Suppressor macrophage treated with lipopolysaccharide for 1 hour (primary cell): ENCODE results near the gene GIMAP1.

ENCODE experiments used
- DNase-seq, 3 donors: peaks; one replicate each; pipeline ENCODE4 v3.0.0-alpha.2; 2020 to 2022

Gene GIMAP1

GRCh38 chr7:150723467-150723866, 7.1 kb downstream of the GIMAP1 start:
- DNase-seq, result no peak

GRCh38 chr7:150727381-150727780, 11.0 kb downstream of the GIMAP1 start:
- no peak for DNase-seq

- no peak for DNase-seq
Observed at GRCh38 chr7:150728011-150728410, 11.6 kb downstream of the GIMAP1 start.

DNA sequence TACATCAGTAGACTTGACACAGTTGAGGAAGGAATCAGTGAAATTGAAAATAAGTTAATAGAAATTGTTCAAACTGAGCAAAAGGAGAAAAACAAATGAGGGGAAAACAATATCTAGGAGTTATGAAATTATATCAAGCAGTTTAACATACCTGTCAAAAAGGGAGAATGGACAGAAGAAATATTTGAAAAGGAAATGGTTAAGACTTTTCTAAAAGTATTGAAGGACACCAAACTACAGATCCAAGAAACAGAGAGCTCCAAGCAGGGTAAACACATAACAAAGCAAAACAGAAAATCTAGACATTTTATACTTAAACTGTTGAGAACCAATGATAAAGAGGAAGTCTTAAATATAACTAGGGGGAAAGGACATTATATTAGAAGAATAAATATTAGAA, 12.2 kb downstream of the GIMAP1 start:
- no peak for DNase-seq

GRCh38 chr7:150731916-150732315, 15.5 kb downstream of the GIMAP1 start:
- no peak for DNase-seq

DNA sequence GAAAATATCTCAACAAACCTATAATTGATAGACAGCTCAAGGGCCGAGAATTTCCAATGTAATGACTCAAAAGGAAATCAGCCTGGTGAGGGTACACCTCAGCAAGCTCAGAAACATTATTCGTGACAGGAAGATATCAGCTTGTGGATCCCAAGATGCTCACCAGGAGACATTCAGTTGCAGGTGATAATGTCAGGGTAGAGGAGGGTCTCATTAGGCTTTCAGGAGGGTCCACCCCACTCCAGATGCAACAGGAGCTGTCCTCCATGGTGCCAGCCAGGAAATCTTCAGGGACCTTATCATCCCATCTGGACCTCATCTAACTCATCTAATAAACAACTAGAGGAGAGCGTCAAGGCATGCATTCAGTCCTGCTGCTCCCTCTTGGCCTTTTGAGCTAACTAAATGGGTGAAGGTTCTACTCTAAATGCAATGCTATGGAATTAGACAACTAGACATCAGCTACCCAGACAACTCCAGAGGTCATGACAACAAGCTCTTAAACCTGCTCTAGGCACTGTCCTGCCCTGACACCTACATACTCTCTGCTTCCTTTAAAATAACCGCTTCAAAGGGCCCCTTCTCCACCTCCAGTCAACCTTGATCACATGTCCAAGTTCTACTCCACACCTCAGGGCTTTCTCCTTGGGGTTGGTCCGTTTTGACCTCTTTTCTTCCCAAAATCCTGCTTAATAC, 16.5 kb downstream of the GIMAP1 start:
- no peak for DNase-seq

- DNase-seq, result no peak
Observed at GRCh38 chr7:150733482-150734095, 17.2 kb downstream of the GIMAP1 start.

DNA sequence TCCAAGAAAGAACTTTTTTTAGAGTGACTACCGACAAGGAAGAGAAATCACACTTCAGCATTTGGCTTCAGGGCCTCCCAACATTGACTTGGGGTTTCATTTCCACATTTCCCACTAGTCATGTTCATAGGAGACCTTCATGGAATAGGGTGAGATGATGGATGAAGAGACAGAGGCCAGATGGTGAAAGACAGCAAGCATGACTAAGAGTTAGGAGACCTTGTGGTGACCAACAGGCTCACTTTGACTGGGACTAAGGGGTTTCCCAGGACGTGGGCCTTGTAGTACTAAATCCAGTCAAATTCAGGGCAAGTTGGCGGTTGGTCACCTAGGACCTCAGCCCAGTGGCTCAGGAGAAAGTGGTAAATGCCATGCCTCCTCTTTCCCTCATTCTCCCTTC, 17.8 kb downstream of the GIMAP1 start:
- DNase-seq, result peak; percentile 76 to 86 (median 81)

- no peak for DNase-seq
Observed at GRCh38 chr7:150735596-150736358, 19.4 kb downstream of the GIMAP1 start.

GRCh38 chr7:150736864-150737263, 20.5 kb downstream of the GIMAP1 start:
- DNase-seq, result no peak

GRCh38 chr7:150737265-150738055, 21.0 kb downstream of the GIMAP1 start, which contains the start of gene GIMAP5:
Gene GIMAP5, plus strand, starts transcription at chr7:150737418. Its CDS starts 3,467 bp downstream, at chr7:150740885.
- DNase-seq, result peak; percentile 54 to 55 (median 54)

DNA sequence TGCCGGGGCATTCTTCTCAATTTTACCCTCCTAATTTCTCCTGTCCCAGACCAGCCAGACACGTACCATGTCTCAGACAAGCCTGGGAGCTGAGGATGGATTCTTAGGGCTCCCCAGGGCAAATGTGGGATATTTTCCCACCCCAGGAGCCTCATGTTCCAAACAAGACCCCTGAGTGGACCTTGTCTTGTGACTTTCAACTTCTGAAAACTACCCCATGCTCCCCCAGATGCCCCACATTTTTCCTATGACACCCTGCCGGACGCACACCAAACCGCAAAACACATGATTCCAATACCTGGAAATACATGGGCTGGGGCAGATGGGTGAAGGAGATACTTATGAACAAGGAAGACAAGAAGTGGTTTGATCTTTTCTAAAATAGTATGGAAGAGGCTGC, 21.7 kb downstream of the GIMAP1 start:
- no peak for DNase-seq

DNA sequence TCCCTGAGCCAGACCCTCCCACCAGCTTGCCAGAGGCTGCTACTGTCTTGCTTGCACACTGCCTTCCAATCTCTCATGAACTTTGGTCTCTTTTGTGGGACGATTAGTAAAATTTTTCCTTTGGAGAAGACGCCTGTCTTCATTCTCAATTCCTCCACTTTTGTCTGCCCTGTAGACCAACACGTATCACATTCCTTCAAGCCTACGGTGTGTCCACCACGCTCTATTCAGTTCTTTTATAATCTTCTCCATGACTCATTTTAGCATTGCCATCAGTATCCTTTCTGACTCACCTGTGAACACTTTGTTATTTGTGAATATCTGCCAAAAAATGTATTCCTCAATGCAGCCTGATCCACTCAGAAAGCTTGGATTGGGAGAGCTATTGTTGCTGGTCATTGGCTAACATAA, 22.2 kb downstream of the GIMAP1 start:
- DNase-seq, result no peak

DNA sequence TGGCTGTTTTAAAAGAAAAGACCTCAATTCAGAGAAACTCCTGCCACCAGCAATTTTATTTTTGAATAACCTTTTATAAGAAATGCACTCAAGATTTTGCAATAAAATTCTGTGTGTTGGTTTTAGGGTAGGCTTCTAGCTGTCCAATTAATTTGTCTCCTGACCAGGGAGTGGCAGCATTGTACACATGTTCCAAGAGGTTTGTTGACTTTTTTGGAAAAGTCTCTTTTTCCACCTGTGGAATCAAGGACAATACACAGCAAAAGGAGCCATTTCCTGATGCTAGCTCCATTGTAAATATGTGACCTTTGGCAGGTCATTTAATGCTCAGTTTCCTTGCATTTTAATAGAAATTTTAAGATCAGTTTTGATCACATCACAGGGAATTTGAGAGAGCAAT, 22.6 kb downstream of the GIMAP1 start:
- no peak for DNase-seq

DNA sequence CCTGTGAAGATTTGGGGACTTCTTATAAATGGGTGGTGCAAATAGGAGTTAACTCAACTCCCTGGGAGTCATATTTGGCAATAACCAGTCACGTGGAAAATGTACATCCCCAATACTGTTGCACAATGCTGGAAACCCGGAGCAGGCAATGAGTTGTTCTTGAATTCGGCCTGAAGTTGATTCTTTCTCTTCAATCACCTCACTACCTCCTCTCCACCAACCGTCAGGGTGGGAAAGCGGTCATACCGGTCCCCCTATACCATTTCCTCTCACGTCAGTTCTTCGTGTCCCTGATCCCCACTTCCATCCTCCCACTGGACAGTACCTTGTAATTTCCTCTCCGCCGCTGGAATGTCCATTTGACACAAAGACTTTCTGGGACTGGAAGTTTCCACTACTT, 23.6 kb downstream of the GIMAP1 start:
- peak; percentile 83 to 92 (median 92) for DNase-seq

- DNase-seq, result no peak
Observed at GRCh38 chr7:150742286-150742968, 26.0 kb downstream of the GIMAP1 start.

DNA sequence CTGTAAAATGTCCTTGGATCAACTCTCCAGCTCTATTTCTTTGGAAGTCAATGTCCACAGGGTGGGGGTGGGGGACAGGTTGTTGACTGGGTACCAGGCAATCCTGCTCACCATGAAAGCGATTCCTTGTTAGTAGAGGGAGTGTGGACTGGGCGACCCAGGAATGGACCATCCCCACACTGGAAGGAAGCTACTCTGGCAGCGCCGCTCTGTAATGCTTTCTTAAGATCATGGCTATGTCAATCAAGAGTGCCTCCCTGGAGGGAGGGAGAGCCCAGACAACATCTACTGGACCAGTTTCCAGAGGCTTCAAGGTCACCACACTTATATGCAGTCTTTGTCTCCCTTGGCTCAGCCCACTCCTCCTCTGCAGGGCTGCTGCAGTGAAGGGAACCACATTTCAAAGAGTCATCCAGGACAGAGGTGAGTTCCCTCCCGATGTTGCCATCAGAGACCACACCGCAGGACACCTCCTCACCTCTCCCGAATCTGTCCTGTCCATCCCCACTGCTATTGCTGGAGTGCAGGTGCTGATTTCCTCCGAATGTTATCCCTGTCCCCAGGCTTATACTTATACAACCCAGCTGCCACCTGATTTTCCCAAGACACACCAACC, 27.7 kb downstream of the GIMAP1 start:
- no peak for DNase-seq

DNA sequence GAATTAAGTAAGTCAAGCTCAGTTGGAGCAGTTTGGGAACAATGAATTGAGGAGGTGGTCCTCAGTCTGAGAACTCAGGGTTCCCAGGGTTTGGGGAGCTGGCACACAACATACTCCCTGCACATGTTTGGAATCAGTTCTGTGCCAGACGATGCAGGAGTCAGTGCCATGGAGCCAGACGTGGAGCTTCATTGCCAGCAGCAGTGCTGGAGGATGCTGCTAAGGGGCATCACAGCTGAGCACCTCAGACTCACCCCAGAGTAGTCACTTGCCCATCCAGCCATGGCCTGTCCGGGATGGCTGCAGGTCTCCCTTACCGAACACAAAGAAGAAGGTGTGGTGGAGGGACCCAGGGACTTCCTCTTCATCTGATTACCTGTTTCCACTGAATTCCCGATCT, 28.7 kb downstream of the GIMAP1 start:
- no peak for DNase-seq

DNA sequence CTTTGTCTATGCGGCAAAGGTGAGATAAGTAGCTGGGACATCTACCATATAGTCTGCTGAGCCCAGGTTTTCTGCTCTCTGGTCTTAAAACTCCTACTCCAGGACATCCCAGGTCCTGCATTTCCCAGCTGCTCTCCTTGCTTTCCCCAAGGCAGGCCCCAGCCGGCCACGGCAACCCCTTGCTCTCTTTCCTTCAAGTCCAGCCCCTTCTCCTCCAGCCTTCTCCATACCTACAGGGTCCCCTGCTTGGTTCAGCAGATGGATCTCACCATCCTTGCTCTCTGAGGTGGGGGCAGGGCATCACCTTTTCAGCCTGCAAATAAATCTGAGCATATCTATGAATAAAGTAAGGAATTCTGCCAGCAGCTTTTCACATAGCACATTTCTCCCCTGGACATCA, 29.5 kb downstream of the GIMAP1 start:
- DNase-seq, result no peak

GRCh38 chr7:150746921-150747320, 30.5 kb downstream of the GIMAP1 start:
- DNase-seq, result no peak

DNA sequence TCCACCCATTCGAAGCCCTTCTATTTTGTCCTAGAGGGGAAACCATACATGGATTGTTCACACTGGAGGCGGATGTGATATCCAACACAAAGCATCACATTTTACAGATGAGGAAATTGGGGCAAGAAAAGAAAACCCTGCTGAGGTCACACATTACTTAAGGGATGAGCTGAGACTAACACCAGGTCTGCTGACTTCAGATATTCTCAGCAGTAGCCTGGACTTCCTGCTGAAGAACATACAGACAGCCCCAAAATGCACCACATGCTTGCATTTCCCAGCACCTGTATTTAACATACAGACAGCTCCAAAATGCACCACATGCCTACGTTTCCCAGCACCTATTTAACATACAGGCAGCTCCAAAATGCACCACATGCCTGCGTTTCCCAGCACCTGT, 32.0 kb downstream of the GIMAP1 start:
- DNase-seq, result peak; percentile 59 to 78 (median 65)

GRCh38 chr7:150751702-150752101, 35.3 kb downstream of the GIMAP1 start:
- no peak for DNase-seq
